Activated naive CD4-positive, alpha-beta T cell treated with anti-CD3 and anti-CD28 coated beads, Interleukin-2, amount 10 ng/mL, durations not matched to agents 7 days and 5 days (primary cell): ENCODE data around the gene ZNF423.
"Not testable (repeated sequence)": the region's sequence is repeated elsewhere in the genome, so short reads cannot be mapped to it uniquely, and the experiment has no call there.

Experiments used
- CTCF ChIA-PET: fragments of 350-600 bp; sonication (Branson Sonifier 250); formaldehyde crosslinking; loops from one replicate; lab custom pipeline; 2021; ENCODE audit warnings: antibody characterized with exemption; lab: Charles Lee
- DNase-seq: peaks from one replicate; pipeline ENCODE4 v3.0.0-alpha.2; 2020
- H3K27ac Mint-ChIP-seq: one replicate; pipeline ENCODE4 v1.8.0; 2021; ENCODE audit warnings: mild to moderate bottlenecking, moderate library complexity, mixed read lengths
- H3K27me3 Mint-ChIP-seq: one replicate; pipeline ENCODE4 v1.8.0; 2021; ENCODE audit warnings: mild to moderate bottlenecking, mixed read lengths
- H3K36me3 Mint-ChIP-seq: one replicate; pipeline ENCODE4 v1.8.0; 2021; ENCODE audit warnings: mixed read lengths
- H3K4me1 Mint-ChIP-seq: one replicate; pipeline ENCODE4 v1.8.0; 2021; ENCODE audit warnings: mixed read lengths
- H3K4me3 Mint-ChIP-seq: one replicate; pipeline ENCODE4 v1.8.0; 2021; ENCODE audit warnings: mild to moderate bottlenecking, moderate library complexity, mixed read lengths
- H3K9me3 Mint-ChIP-seq: one replicate; pipeline ENCODE4 v1.8.0; 2021; ENCODE audit warnings: mixed read lengths

ZNF423 gene

GRCh38 chr16:49583911-49584310 lies 272.0 kb downstream of the ZNF423 start:
- DNase-seq: no peak
- Mint-ChIP-seq H3K27me3 (peaks cover 3% of the 10 kb centered on the region), H3K27ac (no peak overlapping the region), H3K4me1 (no peaks in the 10 kb centered on the region), H3K4me3 (no peak overlapping the region), H3K36me3 (no peaks in the 10 kb centered on the region), H3K9me3 (no peaks in the 10 kb centered on the region)
- CTCF ChIA-PET: interaction anchor here (1.1 to 1.8 kb wide), 4 partner anchors 9 to 236 kb away, joined by 3 to 5 read pairs (median 4); no protein-coding TSS in a partner anchor

GRCh38 chr16:49581630-49582298 lies 274.1 kb downstream of the ZNF423 start:
- no peaks in the 10 kb centered on the region for H3K4me1 Mint-ChIP-seq
- H3K36me3 Mint-ChIP-seq: no peaks in the 10 kb centered on the region
- H3K4me3 Mint-ChIP-seq: no peak overlapping the region
- no peak overlapping the region for H3K27ac Mint-ChIP-seq
- CTCF ChIA-PET: no interaction called here
- H3K9me3 Mint-ChIP-seq: no peaks in the 10 kb centered on the region
- H3K27me3 Mint-ChIP-seq: no peaks in the 10 kb centered on the region
- no peak for DNase-seq

- CTCF ChIA-PET: no interaction called here
- H3K27ac Mint-ChIP-seq: no peak overlapping the region
These were observed 275.1 kb downstream of the ZNF423 start for GRCh38 chr16:49580751-49581303.

DNA sequence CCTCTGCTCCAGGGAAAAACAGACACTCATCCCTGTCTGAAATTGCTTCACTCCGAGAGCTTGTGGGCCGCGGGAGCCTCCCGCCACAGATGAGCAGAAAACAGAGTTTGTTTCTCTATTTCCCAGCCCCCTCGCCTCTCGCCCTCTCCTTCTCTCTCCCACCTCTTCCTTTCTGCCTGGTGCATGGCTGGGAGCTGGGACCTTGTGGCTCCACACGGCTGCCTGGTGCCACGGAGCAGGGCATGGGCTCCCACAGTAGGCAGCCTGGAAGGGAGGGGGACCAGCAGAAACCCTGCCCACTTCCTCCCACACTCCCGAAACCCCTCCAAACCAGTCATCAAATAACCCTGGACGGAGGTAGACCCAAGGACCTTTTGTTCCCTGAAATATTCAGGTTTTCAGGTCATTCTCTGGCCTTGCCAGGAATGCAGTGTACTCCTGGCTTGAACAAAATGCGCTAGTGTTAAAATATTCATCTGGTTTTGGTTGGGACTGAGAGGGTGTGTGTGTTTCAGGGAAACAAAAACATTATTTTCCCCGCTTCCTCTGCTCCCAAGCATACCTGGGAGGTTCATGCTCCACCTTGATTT lies 277.4 kb downstream of the ZNF423 start:
- DNase-seq: no peak
- Mint-ChIP-seq H3K4me1 (no peaks in the 10 kb centered on the region), H3K27me3 (no peaks in the 10 kb centered on the region), H3K27ac (no peak overlapping the region), H3K9me3 (no peaks in the 10 kb centered on the region), H3K4me3 (no peak overlapping the region), H3K36me3 (no peaks in the 10 kb centered on the region)
- CTCF ChIA-PET: no interaction called here

More at GRCh38 chr16:49580751-49581303, 275.1 kb downstream of the ZNF423 start:
- H3K27me3 Mint-ChIP-seq: no peaks in the 10 kb centered on the region
- H3K36me3 Mint-ChIP-seq: no peaks in the 10 kb centered on the region
- no peak for DNase-seq
- no peak overlapping the region for H3K4me3 Mint-ChIP-seq
- H3K4me1 Mint-ChIP-seq: no peaks in the 10 kb centered on the region
- no peaks in the 10 kb centered on the region for H3K9me3 Mint-ChIP-seq

DNA sequence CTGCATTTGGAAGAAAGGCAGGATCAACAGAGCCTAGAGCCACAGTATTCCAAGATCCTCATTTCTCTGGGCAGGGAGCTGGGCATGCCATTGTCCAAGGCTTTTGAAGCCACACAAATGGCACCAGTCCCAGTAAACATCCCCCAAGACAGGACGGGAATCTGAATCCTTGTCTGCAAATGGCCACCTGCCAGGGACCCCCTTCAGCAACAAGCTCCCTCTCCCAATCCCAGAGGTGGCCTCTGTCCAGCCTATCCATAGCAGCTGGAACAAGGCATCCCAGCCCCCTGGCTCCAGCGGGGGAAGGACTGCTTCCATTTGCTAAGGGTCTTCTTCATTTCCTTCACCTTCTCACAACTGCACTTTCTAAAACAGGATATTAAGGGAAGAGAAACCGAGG lies 277.9 kb downstream of the ZNF423 start:
- Mint-ChIP-seq H3K36me3 (no peaks in the 10 kb centered on the region), H3K27me3 (no peaks in the 10 kb centered on the region), H3K4me1 (no peaks in the 10 kb centered on the region), H3K9me3 (no peaks in the 10 kb centered on the region), H3K4me3 (no peak overlapping the region), H3K27ac (no peak overlapping the region)
- no peak for DNase-seq
- CTCF ChIA-PET: no interaction called here

GRCh38 chr16:49576941-49577340 lies 279.0 kb downstream of the ZNF423 start:
- Mint-ChIP-seq H3K4me1 (no peaks in the 10 kb centered on the region), H3K27ac (no peak overlapping the region), H3K9me3 (no peaks in the 10 kb centered on the region), H3K27me3 (no peaks in the 10 kb centered on the region), H3K4me3 (no peak overlapping the region), H3K36me3 (no peaks in the 10 kb centered on the region)
- no peak for DNase-seq
- CTCF ChIA-PET: interaction anchor here (0.5 kb wide), 1 partner anchor 664 kb away, joined by 3 read pairs; no protein-coding TSS in a partner anchor

GRCh38 chr16:49576173-49576494 lies 279.8 kb downstream of the ZNF423 start:
- Mint-ChIP-seq H3K36me3 (no peaks in the 10 kb centered on the region), H3K27me3 (no peaks in the 10 kb centered on the region), H3K4me3 (no peak overlapping the region), H3K27ac (no peak overlapping the region), H3K9me3 (no peaks in the 10 kb centered on the region), H3K4me1 (no peaks in the 10 kb centered on the region)
- CTCF ChIA-PET: interaction anchor here (2.0 kb wide), 1 partner anchor 17 kb away, joined by 6 read pairs; no protein-coding TSS in a partner anchor
- no peak for DNase-seq

DNA sequence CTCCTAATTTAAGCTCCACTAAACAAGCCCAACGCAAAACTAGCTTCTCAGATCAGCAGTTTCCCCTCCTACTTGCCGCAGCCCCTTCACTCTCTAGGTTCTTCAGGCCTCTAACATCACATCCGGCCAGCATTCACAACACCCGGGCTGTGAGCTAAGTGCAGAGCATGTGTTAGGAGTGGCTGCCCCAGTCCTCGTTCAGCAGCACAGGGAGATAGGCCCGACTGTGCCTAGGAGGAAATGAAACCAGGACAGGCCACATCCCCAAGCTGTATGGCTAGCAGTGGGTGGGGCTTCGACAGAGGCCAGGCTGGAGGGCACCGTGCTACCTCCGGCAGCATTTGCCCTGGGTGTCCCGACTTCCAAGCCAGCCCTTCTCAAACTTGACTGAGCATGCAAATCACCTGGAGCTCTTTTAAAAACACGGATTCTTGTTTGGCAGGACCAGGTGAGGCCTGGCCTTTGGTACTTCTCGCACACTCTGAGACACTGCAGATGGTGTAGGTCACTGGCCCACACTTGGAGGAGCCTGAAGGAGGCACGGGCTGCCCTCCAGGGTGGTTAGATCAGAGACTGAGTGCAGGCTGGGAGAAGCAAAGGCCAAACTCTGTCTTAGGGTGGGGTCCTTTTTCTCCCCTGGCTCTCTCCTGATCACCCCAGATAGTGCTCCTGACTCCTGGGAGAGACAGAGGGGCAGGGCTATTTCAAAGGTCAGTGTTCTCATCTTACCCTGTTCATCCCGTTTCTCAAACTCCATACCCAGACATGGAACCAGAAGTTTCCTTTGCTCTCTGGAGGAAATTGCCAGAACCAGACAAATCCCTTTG lies 280.4 kb downstream of the ZNF423 start:
- Mint-ChIP-seq H3K9me3 (no peaks in the 10 kb centered on the region), H3K27me3 (no peaks in the 10 kb centered on the region), H3K4me3 (no peak overlapping the region), H3K36me3 (no peaks in the 10 kb centered on the region), H3K4me1 (no peaks in the 10 kb centered on the region), H3K27ac (no peak overlapping the region)
- DNase-seq: no peak
- CTCF ChIA-PET: interaction anchor here (1.2 to 2.0 kb wide), 2 partner anchors 8 to 18 kb away, joined by 3 to 6 read pairs; no protein-coding TSS in a partner anchor

DNA sequence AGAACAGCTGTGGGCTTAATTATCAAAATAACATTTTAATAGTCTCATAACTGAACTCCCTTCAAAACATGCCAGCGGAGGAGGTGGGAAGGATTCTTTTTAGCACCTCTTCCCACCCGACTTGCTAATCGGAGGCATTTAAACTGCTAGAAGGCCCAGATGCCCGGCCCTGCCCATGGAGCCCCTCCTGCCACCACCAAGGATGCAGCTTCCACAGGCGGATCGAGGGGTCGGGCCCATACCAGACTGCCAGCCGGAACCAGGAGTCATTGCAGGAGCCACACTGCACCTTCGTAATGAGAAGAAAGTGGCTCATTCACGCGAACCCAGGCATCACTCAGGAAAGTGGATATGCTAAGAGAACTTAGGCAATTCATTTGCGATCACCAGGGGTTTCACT lies 281.1 kb downstream of the ZNF423 start:
- Mint-ChIP-seq H3K27me3 (no peaks in the 10 kb centered on the region), H3K27ac (no peak overlapping the region), H3K9me3 (no peaks in the 10 kb centered on the region), H3K4me1 (no peaks in the 10 kb centered on the region), H3K4me3 (no peak overlapping the region), H3K36me3 (no peaks in the 10 kb centered on the region)
- no peak for DNase-seq
- CTCF ChIA-PET: interaction anchor here (1.2 to 2.0 kb wide), 2 partner anchors 9 to 18 kb away, joined by 3 to 6 read pairs; no protein-coding TSS in a partner anchor

GRCh38 chr16:49567950-49568349 lies 288.0 kb downstream of the ZNF423 start:
- Mint-ChIP-seq H3K9me3 (no peaks in the 10 kb centered on the region), H3K4me3 (no peak overlapping the region), H3K27ac (no peak overlapping the region), H3K4me1 (no peaks in the 10 kb centered on the region), H3K27me3 (no peaks in the 10 kb centered on the region), H3K36me3 (no peaks in the 10 kb centered on the region)
- DNase-seq: no peak
- CTCF ChIA-PET: no interaction called here

- no peaks in the 10 kb centered on the region for H3K9me3 Mint-ChIP-seq
- no peaks in the 10 kb centered on the region for H3K36me3 Mint-ChIP-seq
- CTCF ChIA-PET: no interaction called here
- no peaks in the 10 kb centered on the region for H3K4me1 Mint-ChIP-seq
- H3K27me3 Mint-ChIP-seq: no peaks in the 10 kb centered on the region
- no peak overlapping the region for H3K4me3 Mint-ChIP-seq
- H3K27ac Mint-ChIP-seq: no peak overlapping the region
- DNase-seq: no peak
These were observed 289.5 kb downstream of the ZNF423 start for GRCh38 chr16:49566432-49566831.

DNA sequence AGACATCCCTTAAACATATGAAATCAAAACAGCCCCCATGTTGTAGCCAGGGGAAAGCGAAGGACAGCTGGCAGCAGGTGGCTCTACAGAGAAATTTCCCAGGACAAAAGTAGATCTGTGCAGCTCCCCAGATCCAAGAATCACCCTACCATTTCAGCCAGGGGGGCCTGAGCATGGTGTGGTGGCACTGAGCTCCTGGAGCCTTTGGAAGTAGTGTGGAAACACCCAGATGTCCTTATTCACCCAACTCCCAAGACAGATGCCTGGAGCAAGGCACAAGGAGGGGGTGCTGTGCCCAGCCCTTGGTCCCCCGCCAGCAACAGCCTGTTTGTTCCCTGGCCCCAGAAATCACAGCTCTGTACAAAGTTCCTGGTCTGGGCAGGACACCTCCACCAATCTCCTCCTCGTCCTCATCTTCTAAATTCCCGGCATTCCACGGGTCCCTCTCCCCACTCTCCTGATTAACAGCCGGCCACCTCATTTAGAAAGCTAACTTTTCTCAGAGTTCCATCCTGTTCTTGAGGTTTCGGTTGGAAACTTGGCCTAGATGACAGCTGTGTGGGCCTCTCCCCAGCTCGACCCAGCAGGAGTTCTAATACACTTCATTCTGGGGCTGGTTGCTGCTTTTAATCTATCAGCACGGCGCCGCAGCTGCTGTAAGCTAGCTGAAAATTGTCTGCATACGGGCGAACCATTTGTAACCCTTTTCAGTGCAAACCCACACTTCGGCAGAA lies 291.2 kb downstream of the ZNF423 start:
- Mint-ChIP-seq H3K4me3 (no peak overlapping the region), H3K4me1 (no peaks in the 10 kb centered on the region), H3K27me3 (no peaks in the 10 kb centered on the region), H3K27ac (no peak overlapping the region), H3K9me3 (no peaks in the 10 kb centered on the region), H3K36me3 (no peaks in the 10 kb centered on the region)
- CTCF ChIA-PET: no interaction called here
- no peak for DNase-seq

GRCh38 chr16:49563666-49564065 lies 292.2 kb downstream of the ZNF423 start:
- H3K4me3 Mint-ChIP-seq: no peak overlapping the region
- no peak for DNase-seq
- H3K36me3 Mint-ChIP-seq: no peaks in the 10 kb centered on the region
- no peaks in the 10 kb centered on the region for H3K9me3 Mint-ChIP-seq
- H3K27ac Mint-ChIP-seq: no peak overlapping the region
- H3K4me1 Mint-ChIP-seq: no peaks in the 10 kb centered on the region
- no peaks in the 10 kb centered on the region for H3K27me3 Mint-ChIP-seq
- CTCF ChIA-PET: no interaction called here

- H3K4me1 Mint-ChIP-seq, CTCF ChIA-PET, H3K27me3 Mint-ChIP-seq, H3K36me3 Mint-ChIP-seq, DNase-seq, H3K9me3 Mint-ChIP-seq, H3K4me3 Mint-ChIP-seq, H3K27ac Mint-ChIP-seq: not testable (repeated sequence)
These were observed 293.0 kb downstream of the ZNF423 start for GRCh38 chr16:49562894-49563293.
